NCI-H2029 (cell line): Measurements from ENCODE around the gene SLC11A2.
"Not testable (repeated sequence)": the region's sequence is repeated elsewhere in the genome, so short reads cannot be mapped to it uniquely, and the experiment has no call there.

Source experiments
- DNase-seq: peaks from one replicate; lab custom pipeline; 2025; lab: John Stamatoyannopoulos, UW

Gene SLC11A2

GRCh38 chr12:50947933-50948626 is 78.1 kb downstream of the SLC11A2 start:
- no peak for DNase-seq

GRCh38 chr12:50937653-50938052 is 88.5 kb downstream of the SLC11A2 start:
- no peak for DNase-seq

- DNase-seq, result no peak
Measured at GRCh38 chr12:50936821-50937530, 89.2 kb downstream of the SLC11A2 start.

- DNase-seq, result no peak
Measured at GRCh38 chr12:50934981-50935807, 91.0 kb downstream of the SLC11A2 start.

GRCh38 chr12:50934371-50934851 is 91.8 kb downstream of the SLC11A2 start:
- no peak for DNase-seq

- DNase-seq, result no peak
Measured at GRCh38 chr12:50933459-50934124, 92.6 kb downstream of the SLC11A2 start.

- DNase-seq, result no peak
Measured at GRCh38 chr12:50932787-50933280, 93.3 kb downstream of the SLC11A2 start.

- not testable (repeated sequence) for DNase-seq
Measured at GRCh38 chr12:50930477-50930876, 95.7 kb downstream of the SLC11A2 start.

GRCh38 chr12:50929831-50930230 is 96.4 kb downstream of the SLC11A2 start:
- DNase-seq, result no peak
